K562 (cell line): ENCODE data around the gene ERRFI1.

ENCODE experiments used
- EZH2 ChIP-seq: IDR thresholded peaks from 2 replicates; pipeline ENCODE4 v1.6.1; 2012; ENCODE audit warnings: low read depth, mild to moderate bottlenecking, inconsistent platforms, low read length, borderline replicate concordance
- KLF16 ChIP-seq: IDR thresholded peaks from 2 replicates; pipeline ENCODE4 v1.6.1; 2016; ENCODE audit warnings: antibody characterized with exemption
- NRF1 ChIP-seq, 2 experiments: fragments of 450-650 bp; IDR thresholded peaks in 1 of 2; conservative IDR thresholded peaks in 1 of 2; 2 replicates each; pipeline ENCODE4 v1.6.1; 2014; ENCODE audit warnings: mild to moderate bottlenecking in 2 of 2
- TF ChIP-seq, protein P1 (sequence below), 3 experiments: IDR thresholded peaks in 2 of 3; conservative IDR thresholded peaks in 1 of 3; 2 replicates each; pipeline ENCODE4 v1.5.1; 2011 to 2012; ENCODE audit warnings: low read length in 3 of 3, mild to moderate bottlenecking in 3 of 3, control low read depth in 2 of 3, improper control_type of control experiment in 1 of 3, inconsistent platforms in 1 of 3, low read depth in 1 of 3, mixed read lengths in 1 of 3, moderate library complexity in 1 of 3; ENCODE audit not compliant: insufficient read depth in 2 of 3
- TF ChIP-seq, protein P2 (sequence below): sonication (generic); formaldehyde crosslinking; IDR thresholded peaks from 2 replicates; pipeline ENCODE4 v1.8.1; 2023; ENCODE audit warnings: mild to moderate bottlenecking, missing genetic modification reagents, moderate library complexity

DNA sequence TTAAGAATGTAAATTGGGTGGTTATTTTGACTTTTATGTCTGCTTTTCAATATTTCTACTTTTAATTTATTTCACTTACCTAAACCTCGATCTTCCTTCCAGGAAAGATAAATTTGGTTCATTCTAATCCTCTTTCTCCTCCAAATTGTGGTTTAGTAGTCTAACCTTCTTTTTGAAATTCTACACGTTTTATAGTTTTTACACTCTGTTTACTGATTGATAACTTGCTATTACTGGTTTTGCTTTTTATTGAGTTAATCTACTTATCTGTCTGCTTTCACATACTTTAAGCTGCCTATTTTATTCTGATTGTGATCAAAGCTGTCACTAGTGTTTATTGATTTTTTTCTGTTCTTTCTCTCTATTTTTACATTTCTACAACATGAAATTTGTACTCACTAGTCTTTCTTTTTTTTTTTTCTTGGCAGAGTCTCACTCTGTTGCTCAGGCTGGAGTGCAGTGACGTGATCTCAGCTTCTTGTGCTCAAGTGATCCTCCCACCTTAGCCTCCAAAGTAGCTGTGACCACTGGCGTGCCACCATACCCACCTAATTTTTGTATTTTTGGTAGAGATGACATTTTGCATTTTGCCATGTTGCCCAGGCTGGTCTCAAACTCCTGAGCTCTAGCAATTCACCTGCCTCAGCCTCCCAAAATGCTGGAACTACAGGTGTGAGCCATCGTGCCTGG, 27.9 kb upstream of the ERRFI1 start:
- TF ChIP-seq, protein P1, sequence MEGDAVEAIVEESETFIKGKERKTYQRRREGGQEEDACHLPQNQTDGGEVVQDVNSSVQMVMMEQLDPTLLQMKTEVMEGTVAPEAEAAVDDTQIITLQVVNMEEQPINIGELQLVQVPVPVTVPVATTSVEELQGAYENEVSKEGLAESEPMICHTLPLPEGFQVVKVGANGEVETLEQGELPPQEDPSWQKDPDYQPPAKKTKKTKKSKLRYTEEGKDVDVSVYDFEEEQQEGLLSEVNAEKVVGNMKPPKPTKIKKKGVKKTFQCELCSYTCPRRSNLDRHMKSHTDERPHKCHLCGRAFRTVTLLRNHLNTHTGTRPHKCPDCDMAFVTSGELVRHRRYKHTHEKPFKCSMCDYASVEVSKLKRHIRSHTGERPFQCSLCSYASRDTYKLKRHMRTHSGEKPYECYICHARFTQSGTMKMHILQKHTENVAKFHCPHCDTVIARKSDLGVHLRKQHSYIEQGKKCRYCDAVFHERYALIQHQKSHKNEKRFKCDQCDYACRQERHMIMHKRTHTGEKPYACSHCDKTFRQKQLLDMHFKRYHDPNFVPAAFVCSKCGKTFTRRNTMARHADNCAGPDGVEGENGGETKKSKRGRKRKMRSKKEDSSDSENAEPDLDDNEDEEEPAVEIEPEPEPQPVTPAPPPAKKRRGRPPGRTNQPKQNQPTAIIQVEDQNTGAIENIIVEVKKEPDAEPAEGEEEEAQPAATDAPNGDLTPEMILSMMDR (IDR thresholded peaks at IDR 0.05 in 2 of 3, conservative IDR thresholded peaks at IDR 0.05 in 1 of 3; ENCODE audit: insufficient read depth in 2 of 3, low read depth in 1 of 3, low read length in 3 of 3), result no peak
- no peak for TF ChIP-seq EZH2
- TF ChIP-seq, protein P2, sequence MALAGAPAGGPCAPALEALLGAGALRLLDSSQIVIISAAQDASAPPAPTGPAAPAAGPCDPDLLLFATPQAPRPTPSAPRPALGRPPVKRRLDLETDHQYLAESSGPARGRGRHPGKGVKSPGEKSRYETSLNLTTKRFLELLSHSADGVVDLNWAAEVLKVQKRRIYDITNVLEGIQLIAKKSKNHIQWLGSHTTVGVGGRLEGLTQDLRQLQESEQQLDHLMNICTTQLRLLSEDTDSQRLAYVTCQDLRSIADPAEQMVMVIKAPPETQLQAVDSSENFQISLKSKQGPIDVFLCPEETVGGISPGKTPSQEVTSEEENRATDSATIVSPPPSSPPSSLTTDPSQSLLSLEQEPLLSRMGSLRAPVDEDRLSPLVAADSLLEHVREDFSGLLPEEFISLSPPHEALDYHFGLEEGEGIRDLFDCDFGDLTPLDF (CRISPR knock-in tag), result no peak
- no peak for TF ChIP-seq KLF16
- no peak for TF ChIP-seq NRF1 (conservative IDR thresholded peaks at IDR 0.05 in 1 of 2, IDR thresholded peaks at IDR 0.05 in 1 of 2)
